Keratinocyte (primary cell): ENCODE data around the gene TMCC1. TPM values are rescaled to one million over a fixed set of nuclear protein-coding genes. Genes with fewer than 3 reads are reported as not detected.

Source experiments
- DNase-seq: peaks from one replicate; pipeline ENCODE4 v3.0.0-alpha.2; 2011; ENCODE audit warnings: low read depth, missing footprints, low spot score
- FAIRE-seq: peaks from 2 replicates; lab custom pipeline; 2011; peaks lifted over from hg19 to GRCh38; lab: Jason Lieb, UNC
- H2AFZ ChIP-seq: 2 replicates; pipeline ENCODE4 v1.6.0; 2012; ENCODE audit warnings: low read length, control low read depth, inconsistent platforms; ENCODE audit not compliant: control insufficient read depth
- H3K27ac ChIP-seq: 2 replicates; pipeline ENCODE4 v1.5.1; 2011; ENCODE audit warnings: low read length; ENCODE audit not compliant: control insufficient read depth, insufficient read depth
- H3K27me3 ChIP-seq: 3 replicates; pipeline ENCODE4 v1.6.0; 2011; ENCODE audit warnings: low read length; ENCODE audit not compliant: control insufficient read depth, insufficient read depth; ENCODE audit errors: extremely low read depth
- H3K36me3 ChIP-seq, 2 experiments: 2 replicates in 1 of 2; 3 replicates in 1 of 2; pipeline ENCODE4 v1.5.1; 2011; ENCODE audit warnings: low read length in 2 of 2, mild to moderate bottlenecking in 1 of 2; ENCODE audit not compliant: control insufficient read depth in 2 of 2, insufficient read depth in 2 of 2; ENCODE audit errors: extremely low read depth in 1 of 2
- H3K4me1 ChIP-seq: 3 replicates; pipeline ENCODE4 v1.5.1; 2011; ENCODE audit warnings: low read length; ENCODE audit not compliant: control insufficient read depth, insufficient read depth; ENCODE audit errors: extremely low read depth
- H3K4me2 ChIP-seq: 3 replicates; pipeline ENCODE4 v1.6.0; 2011; ENCODE audit warnings: low read depth, low read length; ENCODE audit not compliant: control insufficient read depth, insufficient read depth; ENCODE audit errors: extremely low read depth
- H3K4me3 ChIP-seq, 3 experiments: fragments of 200-600 bp in 1 of 3; sonication (generic) in 1 of 3; 2 replicates in 2 of 3; 3 replicates in 1 of 3; pipeline ENCODE4 v1.5.1; 2011 to 2016; ENCODE audit warnings: low read length in 3 of 3, mild to moderate bottlenecking in 3 of 3, control low read depth in 2 of 3, inconsistent platforms in 1 of 3, low read depth in 1 of 3, mixed read lengths in 1 of 3, mixed run types in 1 of 3, moderate library complexity in 1 of 3; ENCODE audit not compliant: control insufficient read depth in 2 of 3, insufficient read depth in 2 of 3; ENCODE audit errors: extremely low read depth in 1 of 3
- H3K79me2 ChIP-seq: 2 replicates; pipeline ENCODE4 v1.6.0; 2012; ENCODE audit warnings: low read length; ENCODE audit not compliant: control insufficient read depth, insufficient read depth
- H3K9ac ChIP-seq: 3 replicates; pipeline ENCODE4 v1.6.0; 2011; ENCODE audit warnings: low read length; ENCODE audit not compliant: control insufficient read depth, insufficient read depth; ENCODE audit errors: extremely low read depth
- H3K9me1 ChIP-seq: 3 replicates; pipeline ENCODE4 v1.6.0; 2011; ENCODE audit warnings: low read length; ENCODE audit not compliant: control insufficient read depth, insufficient read depth; ENCODE audit errors: extremely low read depth
- H3K9me3 ChIP-seq: 2 replicates; pipeline ENCODE4 v1.5.1; 2012; ENCODE audit warnings: low read depth, low read length; ENCODE audit not compliant: control insufficient read depth
- H4K20me1 ChIP-seq: 3 replicates; pipeline ENCODE4 v1.6.0; 2011; ENCODE audit warnings: low read length; ENCODE audit not compliant: control insufficient read depth, insufficient read depth; ENCODE audit errors: extremely low read depth
- EZH2 ChIP-seq: IDR thresholded peaks from one replicate; pipeline ENCODE4 v1.6.1; 2012; ENCODE audit warnings: inconsistent platforms, mild to moderate bottlenecking, low read length, moderate library complexity
- dilution Hi-C: fragments of 300-500 bp; cut with MboI; formaldehyde crosslinking; loops from one replicate; pipeline ENCODE4 v1.7.0; 2020; ENCODE audit warnings: low sequenced_read_pairs; ENCODE audit not compliant: extremely low pct_ligation_motif_present
- polyA plus RNA-seq, 5 experiments: library from polyadenylated mRNA; depleted of rRNA in 3 of 5; stranded (reverse) in 3 of 5; stranded (forward) in 1 of 5; unstranded in 1 of 5; fragments of >200 nt; gene quantifications; 1 replicate in 1 of 5; 2 replicates in 3 of 5; 3 replicates in 1 of 5; pipeline versions ENCODE4 v1.2.1 to v1.2.3, GENCODE V29; 2011 to 2012; ENCODE audit warnings: missing spikeins in 2 of 5, low read depth in 1 of 5, low replicate concordance in 1 of 5
- TF ChIP-seq, protein P1 (sequence below), 3 experiments: IDR thresholded peaks in 1 of 3; conservative IDR thresholded peaks in 1 of 3; optimal IDR thresholded peaks in 1 of 3; 2 replicates in 2 of 3; 3 replicates in 1 of 3; pipeline versions ENCODE3 to v1.5.1; 2011; ENCODE audit warnings: low read length in 3 of 3, mild to moderate bottlenecking in 3 of 3, moderate library complexity in 2 of 3, control low read depth in 1 of 3, inconsistent platforms in 1 of 3; ENCODE audit not compliant: insufficient read depth in 2 of 3; ENCODE audit errors: extremely low read depth in 1 of 3

Gene TMCC1
- polyA plus RNA-seq, 1 donor (not counting 4 experiments of a cell fraction or from before 2014, with no cell fraction given), result 27.7 TPM

DNA sequence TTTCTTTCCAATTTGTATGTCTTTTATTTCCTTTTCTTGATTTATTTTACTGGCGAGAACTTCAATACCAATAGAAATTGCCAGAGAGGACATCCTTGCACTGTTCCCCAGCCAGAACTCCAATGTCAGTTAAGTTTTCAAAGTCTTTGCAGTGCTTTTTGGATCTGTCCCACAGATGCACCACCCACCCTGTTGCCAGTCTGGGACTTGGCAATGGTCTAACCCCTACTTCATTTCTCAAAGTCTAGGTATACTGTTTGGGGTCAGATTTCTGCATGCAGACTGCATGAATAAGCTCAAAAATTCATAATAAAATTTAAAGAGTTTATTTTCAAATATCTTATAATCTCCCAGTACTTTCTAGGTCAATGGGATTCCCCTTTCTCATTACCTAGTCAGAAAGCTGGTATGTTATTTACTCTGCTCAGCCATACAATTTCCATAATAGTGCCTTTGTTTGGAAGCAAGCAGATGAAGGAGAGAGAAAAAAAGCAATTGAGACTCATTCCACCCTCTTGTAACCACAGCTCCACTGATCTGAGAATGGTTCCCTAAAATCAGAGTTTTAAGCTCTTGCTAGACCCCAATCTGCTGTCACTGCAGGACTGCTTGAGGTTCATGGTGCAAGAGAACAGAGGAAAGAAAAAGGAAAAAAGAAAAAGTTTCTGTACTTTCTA is 161.2 kb downstream of the TMCC1 start:
- dilution Hi-C loops, result no loop called here
- DNase-seq (no peak), FAIRE-seq (no peak)
- Histone ChIP-seq H3K9ac (no peak overlapping the region), H3K9me1 (no peaks in the 10 kb centered on the region), H3K9me3 (no peaks in the 10 kb centered on the region), H3K4me1 (peaks cover 25% of the 10 kb centered on the region), H2AFZ (no peak overlapping the region), H3K79me2 (peaks cover 78% of the 10 kb centered on the region), H3K27me3 (no peaks in the 10 kb centered on the region), H3K27ac (no peak overlapping the region), H3K36me3 (no peaks in the 10 kb centered on the region), H3K4me2 (no peak overlapping the region), H3K4me3 (no peak overlapping the region), H4K20me1 (peaks cover 4% of the 10 kb centered on the region)
- TF ChIP-seq, protein P1, sequence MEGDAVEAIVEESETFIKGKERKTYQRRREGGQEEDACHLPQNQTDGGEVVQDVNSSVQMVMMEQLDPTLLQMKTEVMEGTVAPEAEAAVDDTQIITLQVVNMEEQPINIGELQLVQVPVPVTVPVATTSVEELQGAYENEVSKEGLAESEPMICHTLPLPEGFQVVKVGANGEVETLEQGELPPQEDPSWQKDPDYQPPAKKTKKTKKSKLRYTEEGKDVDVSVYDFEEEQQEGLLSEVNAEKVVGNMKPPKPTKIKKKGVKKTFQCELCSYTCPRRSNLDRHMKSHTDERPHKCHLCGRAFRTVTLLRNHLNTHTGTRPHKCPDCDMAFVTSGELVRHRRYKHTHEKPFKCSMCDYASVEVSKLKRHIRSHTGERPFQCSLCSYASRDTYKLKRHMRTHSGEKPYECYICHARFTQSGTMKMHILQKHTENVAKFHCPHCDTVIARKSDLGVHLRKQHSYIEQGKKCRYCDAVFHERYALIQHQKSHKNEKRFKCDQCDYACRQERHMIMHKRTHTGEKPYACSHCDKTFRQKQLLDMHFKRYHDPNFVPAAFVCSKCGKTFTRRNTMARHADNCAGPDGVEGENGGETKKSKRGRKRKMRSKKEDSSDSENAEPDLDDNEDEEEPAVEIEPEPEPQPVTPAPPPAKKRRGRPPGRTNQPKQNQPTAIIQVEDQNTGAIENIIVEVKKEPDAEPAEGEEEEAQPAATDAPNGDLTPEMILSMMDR (optimal IDR thresholded peaks at IDR 0.05 in 1 of 3, IDR thresholded peaks at IDR 0.05 in 1 of 3, conservative IDR thresholded peaks at IDR 0.05 in 1 of 3; ENCODE audit: extremely low read depth in 1 of 3, insufficient read depth in 2 of 3, low read length in 3 of 3), result no peak
- no peak for TF ChIP-seq EZH2

DNA sequence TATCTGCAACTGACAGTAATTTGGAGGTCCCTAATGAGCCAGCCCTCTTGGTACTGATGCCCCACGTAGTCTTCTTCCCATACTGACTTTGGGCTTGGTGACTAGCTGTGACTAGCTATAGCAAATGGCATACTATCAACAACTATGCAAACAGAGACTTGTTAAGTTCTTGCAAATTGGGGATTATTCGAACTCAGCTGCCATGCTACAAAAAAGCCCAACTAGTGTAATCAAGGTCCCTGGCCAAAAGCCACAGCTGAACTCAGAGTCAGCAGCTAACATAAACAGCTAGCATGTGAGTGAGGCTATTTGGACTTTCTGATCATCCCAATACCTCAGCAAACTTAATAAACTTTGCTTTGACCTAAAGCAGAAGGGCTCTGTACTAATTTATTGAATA is 165.8 kb downstream of the TMCC1 start:
- dilution Hi-C loops, result no loop called here
- TF ChIP-seq, protein P1 (optimal IDR thresholded peaks at IDR 0.05 in 1 of 3, IDR thresholded peaks at IDR 0.05 in 1 of 3, conservative IDR thresholded peaks at IDR 0.05 in 1 of 3; ENCODE audit: extremely low read depth in 1 of 3, insufficient read depth in 2 of 3, low read length in 3 of 3), result no peak
- no peak for TF ChIP-seq EZH2
- Histone ChIP-seq H3K79me2 (peaks cover 66% of the 10 kb centered on the region), H3K27ac (no peak overlapping the region), H3K27me3 (no peaks in the 10 kb centered on the region), H3K4me2 (no peak overlapping the region), H3K9me1 (no peaks in the 10 kb centered on the region), H4K20me1 (peaks cover 7% of the 10 kb centered on the region), H3K4me1 (peaks cover 39% of the 10 kb centered on the region), H2AFZ (no peak overlapping the region), H3K9me3 (no peaks in the 10 kb centered on the region), H3K4me3 (no peak overlapping the region), H3K36me3 (no peaks in the 10 kb centered on the region), H3K9ac (no peak overlapping the region)
- FAIRE-seq (peak; percentile 60), DNase-seq (no peak)
